ENCODE data around the gene AKIRIN2. TPM values are rescaled to one million over a fixed set of nuclear protein-coding genes. Genes with fewer than 3 reads are reported as not detected.
A peak's percentile ranks its signal among the peaks of the same experiment; 100 is the strongest.

The AKIRIN2 gene
- total and polyA plus RNA-seq, 9 of the 15 experiments (the other 6 are each of a cell fraction or from before 2014, with no cell fraction given), result 5.8 to 63.9 (median 28.1) TPM

DNA sequence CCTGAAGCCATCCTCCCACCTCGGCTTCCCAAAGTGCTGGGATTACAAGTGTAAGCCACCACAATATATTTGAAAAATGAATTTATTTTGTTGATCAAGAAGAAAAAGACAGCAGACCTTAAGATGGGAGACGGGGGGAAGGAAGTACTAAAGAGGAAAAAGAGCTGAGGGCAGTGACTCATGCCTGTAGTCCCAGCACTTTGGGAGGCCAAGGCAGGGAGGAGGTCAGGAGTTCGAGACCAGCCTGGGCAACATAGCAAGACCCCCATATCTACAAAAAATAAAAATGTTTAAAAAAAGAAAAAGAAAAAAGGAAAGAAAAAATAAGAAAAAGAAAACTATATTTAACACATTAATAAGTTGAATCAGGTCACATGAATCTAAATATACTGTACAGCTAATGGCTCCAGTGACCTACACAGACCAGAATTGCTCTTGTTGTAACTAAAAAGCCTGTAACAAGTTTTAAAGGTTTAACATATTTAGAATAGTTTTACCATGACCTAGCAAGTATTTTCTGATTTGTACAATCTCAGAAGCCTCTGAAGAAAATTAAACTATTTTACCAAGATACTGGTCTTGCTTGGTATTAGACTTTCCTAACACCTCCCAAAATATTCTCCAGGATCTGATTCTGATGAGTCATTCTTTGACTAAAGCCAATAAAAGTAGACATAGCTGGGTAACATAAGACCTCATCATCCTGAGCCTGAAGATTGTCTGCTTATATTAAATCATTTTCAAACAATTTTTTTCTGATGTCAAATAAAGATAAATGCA, 4.3 kb upstream of the AKIRIN2 start (continued):
- TF ChIP-seq, protein P1, sequence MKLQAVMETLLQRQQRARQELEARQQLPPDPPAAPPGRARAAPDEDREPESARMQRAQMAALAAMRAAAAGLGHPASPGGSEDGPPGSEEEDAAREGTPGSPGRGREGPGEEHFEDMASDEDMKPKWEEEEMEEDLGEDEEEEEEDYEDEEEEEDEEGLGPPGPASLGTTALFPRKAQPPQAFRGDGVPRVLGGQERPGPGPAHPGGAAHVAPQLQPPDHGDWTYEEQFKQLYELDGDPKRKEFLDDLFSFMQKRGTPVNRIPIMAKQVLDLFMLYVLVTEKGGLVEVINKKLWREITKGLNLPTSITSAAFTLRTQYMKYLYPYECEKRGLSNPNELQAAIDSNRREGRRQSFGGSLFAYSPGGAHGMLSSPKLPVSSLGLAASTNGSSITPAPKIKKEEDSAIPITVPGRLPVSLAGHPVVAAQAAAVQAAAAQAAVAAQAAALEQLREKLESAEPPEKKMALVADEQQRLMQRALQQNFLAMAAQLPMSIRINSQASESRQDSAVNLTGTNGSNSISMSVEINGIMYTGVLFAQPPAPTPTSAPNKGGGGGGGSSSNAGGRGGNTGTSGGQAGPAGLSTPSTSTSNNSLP (IDR thresholded peaks at IDR 0.05; ENCODE audit: borderline replicate concordance, low read depth, low read length), result no peak
- no peak for TF ChIP-seq NCOA6 (IDR thresholded peaks at IDR 0.05)
- TF ChIP-seq TCF3 (CRISPR knock-in tag; IDR thresholded peaks at IDR 0.05), result no peak
- no peak for TF ChIP-seq DPF2 (IDR thresholded peaks at IDR 0.05)
- no peak for TF ChIP-seq ZNF76 (CRISPR knock-in tag; IDR thresholded peaks at IDR 0.05; ENCODE audit: borderline replicate concordance)
- TF ChIP-seq FIP1L1 (IDR thresholded peaks at IDR 0.05; ENCODE audit: low read depth, low read length, poor library complexity, severe bottlenecking), result no peak
- no peak for TF ChIP-seq HSF4 (CRISPR knock-in tag; IDR thresholded peaks at IDR 0.05; ENCODE audit: borderline replicate concordance)
- TF ChIP-seq ZMIZ1 (IDR thresholded peaks at IDR 0.05; ENCODE audit: low read depth in 2 of 2, low read length in 2 of 2), result no peak
- no peak for TF ChIP-seq ZNF785 (CRISPR knock-in tag; IDR thresholded peaks at IDR 0.05)
- no peak for TF ChIP-seq HMBOX1 (IDR thresholded peaks at IDR 0.05)
- TF ChIP-seq NFE2L1 (tag; IDR thresholded peaks at IDR 0.05; ENCODE audit: borderline replicate concordance, low read depth), result peak; percentile 81
- no peak for TF ChIP-seq E4F1 (CRISPR knock-in tag; IDR thresholded peaks at IDR 0.05; ENCODE audit: borderline replicate concordance)
- no peak for TF ChIP-seq PTTG1 (tag; IDR thresholded peaks at IDR 0.05; ENCODE audit: low read depth)
- TF ChIP-seq RBM25 (IDR thresholded peaks at IDR 0.05; ENCODE audit: low read depth, low read length, severe bottlenecking), result peak; percentile 66
- TF ChIP-seq JUN (IDR thresholded peaks at IDR 0.05; ENCODE audit: borderline replicate concordance, low read depth, low read length), result no peak
- no peak for TF ChIP-seq JUN (CRISPR knock-in tag; IDR thresholded peaks at IDR 0.05; ENCODE audit: borderline replicate concordance)
